Colonic mucosa (tissue), 4 donors: ENCODE data around the gene TTC29. TPM values are rescaled to one million over a fixed set of nuclear protein-coding genes. Genes with fewer than 3 reads are reported as not detected.

Source experiments
- DNase-seq: peaks from one replicate; pipeline ENCODE4 v3.0.0-alpha.2; 2020
- H3K27ac ChIP-seq: fragments of 200-600 bp; one replicate; pipeline ENCODE4 v1.8.0; 2021
- H3K27me3 ChIP-seq: fragments of 200-600 bp; one replicate; pipeline ENCODE4 v1.8.0; 2021
- H3K36me3 ChIP-seq: fragments of 200-600 bp; one replicate; pipeline ENCODE4 v1.8.0; 2021
- H3K4me1 ChIP-seq: fragments of 200-600 bp; one replicate; pipeline ENCODE4 v1.8.0; 2021; ENCODE audit warnings: mild to moderate bottlenecking
- H3K4me3 ChIP-seq: fragments of 200-600 bp; one replicate; pipeline ENCODE4 v1.8.0; 2021
- H3K9ac ChIP-seq, 2 donors: one replicate each; pipeline ENCODE4 v1.7.0; 2013; ENCODE audit warnings: control low read depth in 2 of 2, low read depth in 2 of 2, low read length in 2 of 2
- H3K9me3 ChIP-seq: fragments of 200-600 bp; one replicate; pipeline ENCODE4 v1.8.0; 2021
- CTCF ChIP-seq: fragments of 200-600 bp; IDR thresholded peaks from one replicate; pipeline ENCODE4 v1.8.0; 2022; ENCODE audit warnings: antibody characterized with exemption, mild to moderate bottlenecking
- intact Hi-C: fragments of 100-400 bp; cut with DNase I; formaldehyde crosslinking; loops from one replicate; pipeline ENCODE4 v1.14.1; 2022
- total RNA-seq, 2 donors: library from RNA; stranded (reverse); fragmentation: NEBNext Ultra II Directional in 1 of 2; extraction: Animal tissue kit (Norgen Biotek cat#: 25700) in 1 of 2; gene quantifications; one replicate each; pipeline ENCODE4 v1.2.1, GENCODE V29; 2021
- donor health status: healthy.
- donor health status: DM: no; HTN: no; CAD: no.
- donor health status: DM: no; HTN: no; CAD: no.

TTC29 gene
- total RNA-seq, 2 donors from 2014 or later = not detected

GRCh38 chr4:146883070-146883469, 62.6 kb downstream of the TTC29 start:
- DNase-seq = no peak
- no peaks in the 10 kb centered on the region for H3K4me1 ChIP-seq
- TF ChIP-seq CTCF = no peak
- intact Hi-C loops = no loop called here
- no peaks in the 10 kb centered on the region for H3K27me3 ChIP-seq
- no peak overlapping the region for H3K9ac ChIP-seq
- H3K36me3 ChIP-seq = no peaks in the 10 kb centered on the region
- no peaks in the 10 kb centered on the region for H3K9me3 ChIP-seq
- H3K27ac ChIP-seq = no peak overlapping the region
- no peak overlapping the region for H3K4me3 ChIP-seq

GRCh38 chr4:146857298-146857697, 88.4 kb downstream of the TTC29 start:
- Histone ChIP-seq H3K4me3 (no peak overlapping the region), H3K4me1 (no peaks in the 10 kb centered on the region), H3K27ac (no peak overlapping the region), H3K27me3 (no peaks in the 10 kb centered on the region), H3K9ac (no peak overlapping the region), H3K9me3 (no peaks in the 10 kb centered on the region), H3K36me3 (no peaks in the 10 kb centered on the region)
- intact Hi-C loops = no loop called here
- no peak for TF ChIP-seq CTCF
- DNase-seq = no peak

- intact Hi-C loops = no loop called here
- TF ChIP-seq CTCF = no peak
- DNase-seq = no peak
- H3K27ac ChIP-seq = no peak overlapping the region
- no peaks in the 10 kb centered on the region for H3K36me3 ChIP-seq
- H3K27me3 ChIP-seq = no peaks in the 10 kb centered on the region
- no peak overlapping the region for H3K9ac ChIP-seq
- no peaks in the 10 kb centered on the region for H3K4me1 ChIP-seq
- no peaks in the 10 kb centered on the region for H3K9me3 ChIP-seq
- no peak overlapping the region for H3K4me3 ChIP-seq
These were observed 89.9 kb downstream of the TTC29 start for GRCh38 chr4:146855761-146856160.

GRCh38 chr4:146852360-146852759, 93.3 kb downstream of the TTC29 start:
- Histone ChIP-seq H3K4me3 (no peak overlapping the region), H3K27me3 (no peaks in the 10 kb centered on the region), H3K9ac (no peak overlapping the region), H3K27ac (no peak overlapping the region), H3K9me3 (no peaks in the 10 kb centered on the region), H3K36me3 (no peaks in the 10 kb centered on the region), H3K4me1 (no peaks in the 10 kb centered on the region)
- intact Hi-C loops = no loop called here
- no peak for TF ChIP-seq CTCF
- no peak for DNase-seq

- no peak overlapping the region for H3K9ac ChIP-seq
- intact Hi-C loops = no loop called here
- H3K27ac ChIP-seq = no peak overlapping the region
- no peak for DNase-seq
- no peak for TF ChIP-seq CTCF
- no peak overlapping the region for H3K4me3 ChIP-seq
- no peaks in the 10 kb centered on the region for H3K36me3 ChIP-seq
- no peaks in the 10 kb centered on the region for H3K9me3 ChIP-seq
- no peaks in the 10 kb centered on the region for H3K4me1 ChIP-seq
- no peaks in the 10 kb centered on the region for H3K27me3 ChIP-seq
These were observed 98.3 kb downstream of the TTC29 start for GRCh38 chr4:146847345-146847744.

- Histone ChIP-seq H3K9ac (no peak overlapping the region), H3K9me3 (no peaks in the 10 kb centered on the region), H3K27me3 (no peaks in the 10 kb centered on the region), H3K4me3 (no peak overlapping the region), H3K4me1 (no peaks in the 10 kb centered on the region), H3K27ac (no peak overlapping the region), H3K36me3 (no peaks in the 10 kb centered on the region)
- no peak for TF ChIP-seq CTCF
- DNase-seq = no peak
- intact Hi-C loops = no loop called here
These were observed 98.8 kb downstream of the TTC29 start for GRCh38 chr4:146846882-146847281.
